Epithelial cell of proximal tubule (primary cell): Measurements from ENCODE around the gene ACTL7A. TPM values are rescaled to one million over a fixed set of nuclear protein-coding genes. Genes with fewer than 3 reads are reported as not detected.

Experiments
- DNase-seq: peaks from one replicate; pipeline ENCODE4 v3.0.0-alpha.2; 2011; ENCODE audit warnings: low read depth
- H3K4me3 ChIP-seq: 2 replicates; pipeline ENCODE4 v1.5.1; 2011; ENCODE audit warnings: low read depth, mild to moderate bottlenecking, low read length
- CTCF ChIP-seq: conservative IDR thresholded peaks from 2 replicates; pipeline ENCODE4 v1.5.1; 2012; ENCODE audit warnings: low read depth, mild to moderate bottlenecking, low read length
- total RNA-seq: library from RNA; depleted of rRNA; stranded (reverse); fragments of >200 nt; gene quantifications from 2 replicates; pipeline ENCODE4 v1.2.3, GENCODE V29; 2015

ACTL7A gene
- total RNA-seq, 1 donor from 2014 or later: not detected

DNA sequence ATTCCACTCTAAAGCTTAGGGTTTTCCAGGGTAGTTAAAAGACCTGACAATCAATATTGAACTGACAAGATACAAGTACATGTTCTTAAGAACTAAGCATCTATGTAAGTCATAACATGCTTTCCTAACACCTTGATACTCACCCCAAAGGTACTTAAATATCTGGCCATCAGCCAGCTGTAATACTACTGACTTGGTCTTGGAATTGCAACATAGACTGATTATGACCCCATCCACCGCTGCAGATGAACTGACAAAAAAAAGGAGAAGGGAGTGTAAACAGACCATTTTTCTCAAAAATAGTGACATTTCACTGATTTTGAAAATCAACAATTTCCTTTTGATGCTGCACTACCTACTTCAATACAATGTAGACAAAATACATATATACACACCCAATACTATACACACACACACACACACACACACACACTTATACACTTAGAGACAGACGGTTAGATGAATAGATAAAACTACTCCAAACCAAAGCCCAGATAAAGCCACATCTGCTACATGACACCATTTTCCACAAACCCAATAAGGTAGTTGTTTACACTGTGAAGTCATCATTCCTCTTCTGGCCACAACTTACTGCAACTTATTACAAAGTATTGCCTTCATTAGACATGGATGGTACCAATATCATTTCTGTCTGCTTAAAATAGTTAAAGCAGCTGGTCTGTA, 41.5 kb downstream of the ACTL7A start:
- H3K4me3 ChIP-seq: no peak overlapping the region
- no peak for DNase-seq
- TF ChIP-seq CTCF: no peak

DNA sequence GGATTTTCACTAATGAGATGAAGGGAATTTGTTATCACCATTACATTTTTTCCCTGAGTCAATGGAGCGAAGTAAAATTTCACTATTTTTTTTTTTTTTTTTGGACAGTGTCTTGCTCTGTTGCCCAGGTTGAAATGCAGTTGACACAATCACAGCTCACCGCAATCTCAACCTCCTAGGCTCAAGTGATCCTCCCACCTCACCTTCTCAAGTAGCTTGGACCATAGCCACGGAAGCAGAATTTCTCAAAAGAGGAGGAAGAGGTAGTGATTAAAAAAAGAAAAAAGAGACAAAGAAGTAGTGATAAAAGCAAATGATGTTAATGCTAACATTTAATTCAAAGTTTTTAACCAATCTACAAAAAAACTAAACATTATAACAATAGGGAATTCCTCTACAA, 42.1 kb downstream of the ACTL7A start:
- DNase-seq: no peak

DNA sequence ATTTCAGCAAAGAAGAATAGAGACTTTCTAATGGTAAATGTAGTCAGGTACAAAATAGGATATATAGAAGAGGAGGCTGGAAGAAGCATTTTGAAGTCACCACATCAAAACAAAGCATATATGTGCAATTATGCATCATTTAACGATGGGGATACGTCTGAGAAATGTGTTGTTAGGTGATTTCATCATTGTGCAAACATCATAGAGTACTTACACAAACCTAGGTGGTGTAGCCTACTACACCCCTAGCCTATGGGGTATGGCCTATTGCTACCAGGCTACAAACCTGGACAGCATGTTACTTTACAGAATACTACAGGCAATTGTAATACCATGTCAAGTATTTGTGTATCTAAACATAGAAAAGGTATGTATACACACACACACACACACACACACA, 43.4 kb downstream of the ACTL7A start:
- DNase-seq: no peak
- no peak for TF ChIP-seq CTCF
- no peak overlapping the region for H3K4me3 ChIP-seq

More for the DNA sequence above, 42.1 kb downstream of the ACTL7A start:
- no peak for TF ChIP-seq CTCF
- no peak overlapping the region for H3K4me3 ChIP-seq

- DNase-seq: no peak
- no peak overlapping the region for H3K4me3 ChIP-seq
- no peak for TF ChIP-seq CTCF
These were observed 48.3 kb downstream of the ACTL7A start for GRCh38 chr9:108910402-108910801.

- TF ChIP-seq CTCF: no peak
- DNase-seq: no peak
- H3K4me3 ChIP-seq: no peak overlapping the region
These were observed 48.8 kb downstream of the ACTL7A start for GRCh38 chr9:108910914-108911313.

- no peak for TF ChIP-seq CTCF
- DNase-seq: no peak
These were observed 49.8 kb downstream of the ACTL7A start for GRCh38 chr9:108911820-108912219.

More at GRCh38 chr9:108911820-108912219, 49.8 kb downstream of the ACTL7A start:
- no peak overlapping the region for H3K4me3 ChIP-seq

Other genes starting within 250 kb of the ACTL7A start
- not detected in 2 replicates for gene ACTL7B, start 6.3 kb upstream of the ACTL7A start, total RNA-seq
- 19.8 and 22.2 TPM in 2 replicates for gene ELP1, start 71.9 kb downstream of the ACTL7A start, total RNA-seq
- gene ABITRAM, start 72.1 kb downstream of the ACTL7A start, total RNA-seq: 2.7 and 8.8 TPM in 2 replicates
- gene CTNNAL1, start 151.2 kb downstream of the ACTL7A start, total RNA-seq: 174 and 182 TPM in 2 replicates